CD4-positive, alpha-beta T cell treated with Interferon gamma for 1 hour (primary cell): ENCODE data around the gene ZNF146.
"Not testable (repeated sequence)": the region's sequence is repeated elsewhere in the genome, so short reads cannot be mapped to it uniquely, and the experiment has no call there.

Experiments used
- DNase-seq: peaks from one replicate; pipeline ENCODE4 v3.0.0-alpha.2; 2020

Gene ZNF146

GRCh38 chr19:36236304-36236945, 21.5 kb downstream of the ZNF146 start:
- no peak for DNase-seq

DNA sequence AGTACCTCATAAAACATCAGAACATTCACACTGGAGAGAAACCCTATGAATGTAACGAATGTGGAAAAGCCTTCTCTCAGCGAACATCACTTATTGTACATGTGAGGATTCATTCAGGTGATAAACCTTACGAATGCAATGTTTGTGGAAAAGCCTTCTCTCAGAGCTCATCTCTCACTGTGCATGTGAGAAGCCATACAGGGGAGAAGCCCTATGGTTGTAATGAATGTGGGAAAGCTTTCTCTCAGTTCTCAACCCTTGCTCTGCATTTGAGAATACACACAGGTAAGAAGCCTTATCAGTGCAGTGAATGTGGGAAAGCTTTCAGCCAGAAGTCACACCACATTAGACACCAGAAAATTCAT, 22.0 kb downstream of the ZNF146 start:
- no peak for DNase-seq

GRCh38 chr19:36244066-36244465, 29.2 kb downstream of the ZNF146 start:
- no peak for DNase-seq

- no peak for DNase-seq
These were observed 30.5 kb downstream of the ZNF146 start for GRCh38 chr19:36245210-36246005.

- no peak for DNase-seq
These were observed 31.1 kb downstream of the ZNF146 start for GRCh38 chr19:36246006-36246481.

- no peak for DNase-seq
These were observed 37.1 kb downstream of the ZNF146 start for GRCh38 chr19:36252047-36252446.

DNA sequence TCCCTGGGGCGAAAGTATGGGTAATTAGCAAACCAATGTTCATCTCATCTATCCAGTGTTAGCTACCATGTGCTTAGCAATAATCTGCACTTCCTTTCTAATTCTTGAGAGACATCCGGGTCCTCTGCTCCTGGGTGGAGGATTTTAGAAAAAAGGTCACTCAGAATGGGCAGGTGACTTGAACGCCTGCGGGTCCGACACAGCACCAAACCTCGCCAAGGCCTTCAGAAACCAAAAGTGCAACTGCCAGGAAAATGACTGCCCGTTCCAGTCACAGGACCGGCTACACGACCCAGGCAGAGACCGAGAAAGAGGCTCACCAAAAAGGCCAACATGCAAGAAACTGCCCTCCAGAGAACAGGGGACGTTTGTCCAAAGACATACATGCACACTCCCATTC, 39.9 kb downstream of the ZNF146 start:
- DNase-seq, result no peak

DNA sequence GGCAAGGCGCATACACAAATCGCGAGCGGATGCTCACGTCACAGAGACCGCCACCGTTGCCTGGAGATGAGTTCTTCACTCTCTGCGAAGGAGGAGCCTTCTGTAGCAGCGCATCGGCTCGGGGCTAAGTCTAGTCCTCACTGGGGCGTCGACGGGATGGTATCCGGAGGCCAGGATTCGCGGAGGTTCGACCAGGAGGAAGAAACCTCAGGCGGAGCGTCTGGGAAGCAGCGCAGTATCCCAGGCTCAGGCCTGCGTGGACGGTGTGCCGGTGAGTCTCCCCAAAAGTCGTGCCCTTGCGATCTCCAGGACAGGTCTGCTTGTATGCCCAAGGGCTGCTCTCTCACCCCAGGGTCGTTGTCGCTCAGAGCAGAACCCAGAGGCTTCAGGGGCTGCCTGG, 40.4 kb downstream of the ZNF146 start:
- no peak for DNase-seq

DNA sequence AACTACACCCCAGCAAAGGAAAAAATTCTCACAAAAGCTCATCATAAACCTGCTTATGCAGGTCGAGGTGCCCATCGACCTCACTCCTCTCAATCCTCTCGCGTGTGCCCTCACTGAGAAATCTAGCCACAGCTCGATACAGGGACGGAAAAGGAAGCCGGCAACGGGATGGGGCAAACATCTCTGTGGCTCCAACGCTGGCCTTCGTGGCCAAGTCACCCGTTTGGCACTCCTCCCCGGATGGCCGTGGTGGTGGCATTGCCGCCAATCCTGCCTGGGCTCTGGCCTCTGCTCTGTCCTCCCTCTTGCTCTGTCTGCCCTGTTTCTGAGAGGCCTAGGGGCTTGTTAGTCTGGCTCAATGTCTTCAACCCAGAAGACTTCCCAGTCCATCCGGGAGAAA, 41.2 kb downstream of the ZNF146 start:
- DNase-seq, result no peak

DNA sequence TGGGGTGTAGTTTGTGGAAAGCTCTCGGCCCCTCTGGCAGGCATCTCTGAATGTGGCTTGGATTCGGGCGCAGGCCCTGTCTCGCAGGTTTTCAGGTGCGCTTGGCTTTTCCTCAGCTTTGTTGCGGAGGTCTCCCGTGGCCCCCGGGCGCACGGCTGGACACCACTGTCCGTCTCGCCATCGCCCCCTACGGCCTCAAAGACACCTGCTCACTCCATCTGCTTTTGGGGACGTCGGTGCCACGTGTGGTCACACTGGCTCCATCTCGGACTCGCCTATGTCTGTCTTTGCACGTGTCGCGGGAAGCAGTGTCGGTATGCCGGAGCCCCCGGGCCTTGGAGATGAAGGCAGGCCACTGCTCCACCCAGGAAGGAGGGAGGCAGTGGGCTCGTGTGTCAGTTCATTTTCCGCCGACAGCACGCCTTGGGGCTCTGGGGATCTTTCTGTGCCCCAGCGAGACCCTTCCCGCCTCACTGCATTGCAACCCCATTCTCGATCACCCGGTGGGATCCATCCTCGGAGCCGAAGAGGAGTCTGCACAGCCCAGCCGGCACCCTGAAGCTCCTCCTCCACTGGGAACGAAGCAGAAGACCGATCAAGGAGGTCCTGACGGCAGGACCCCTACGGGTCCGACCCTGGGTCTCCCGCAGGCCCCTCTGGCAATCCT, 42.1 kb downstream of the ZNF146 start:
- DNase-seq, result no peak

GRCh38 chr19:36257520-36257876, 42.6 kb downstream of the ZNF146 start:
- no peak for DNase-seq

- DNase-seq, result no peak
These were observed 43.3 kb downstream of the ZNF146 start for GRCh38 chr19:36258028-36258875.

DNA sequence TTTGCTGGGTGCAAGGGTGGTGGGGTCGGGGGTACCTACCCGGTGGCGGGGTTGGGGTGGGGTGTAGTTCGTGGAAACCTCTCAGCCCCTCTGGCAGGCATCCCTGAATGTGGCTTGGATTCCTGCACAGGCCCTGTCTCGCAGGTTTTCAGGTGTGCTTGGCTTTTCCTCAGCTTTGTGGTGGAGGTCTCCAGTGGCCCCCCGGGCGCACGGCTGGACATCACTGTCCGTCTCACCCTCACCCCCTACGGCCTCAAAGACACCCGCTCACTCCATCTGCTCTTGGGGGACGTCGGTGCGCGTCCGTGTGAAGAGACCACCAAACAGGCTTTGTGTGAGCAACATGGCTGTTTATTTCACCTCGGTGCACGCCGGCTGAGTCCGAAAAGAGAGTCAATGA, 44.3 kb downstream of the ZNF146 start:
- no peak for DNase-seq

- no peak for DNase-seq
These were observed 50.2 kb downstream of the ZNF146 start for GRCh38 chr19:36265064-36265463.

- no peak for DNase-seq
These were observed 51.0 kb downstream of the ZNF146 start for GRCh38 chr19:36265856-36266374.

DNA sequence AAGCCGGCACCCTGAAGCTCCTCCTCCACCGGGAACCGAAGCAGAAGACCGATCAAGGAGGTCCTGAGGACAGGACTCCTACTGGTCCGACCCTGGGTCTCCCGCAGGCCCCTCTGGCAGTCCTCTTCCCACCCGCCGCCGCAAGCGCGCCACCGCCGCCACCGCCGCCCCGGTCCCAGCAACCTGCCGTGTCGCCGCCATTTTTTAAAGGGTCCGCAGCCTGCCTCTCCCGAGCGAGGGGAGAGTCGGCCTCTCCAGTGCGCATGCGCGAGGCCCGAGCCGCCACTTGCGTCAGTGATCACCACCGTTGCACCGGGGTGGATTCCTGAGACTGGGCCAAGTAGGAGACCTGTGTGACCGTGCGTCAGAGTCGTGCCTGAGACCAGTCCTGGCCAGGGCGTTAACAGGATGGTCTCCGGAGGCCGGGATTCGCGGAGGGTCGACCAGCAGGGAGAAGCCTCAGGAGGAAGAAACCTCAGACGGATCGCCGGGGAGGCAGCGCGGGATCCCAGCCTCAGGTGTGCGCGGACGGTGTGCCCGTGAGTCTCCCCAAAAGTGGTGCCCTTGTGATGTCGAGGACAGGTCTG, 51.6 kb downstream of the ZNF146 start:
- DNase-seq, result no peak

GRCh38 chr19:36267061-36267845, 52.3 kb downstream of the ZNF146 start:
- no peak for DNase-seq

DNA sequence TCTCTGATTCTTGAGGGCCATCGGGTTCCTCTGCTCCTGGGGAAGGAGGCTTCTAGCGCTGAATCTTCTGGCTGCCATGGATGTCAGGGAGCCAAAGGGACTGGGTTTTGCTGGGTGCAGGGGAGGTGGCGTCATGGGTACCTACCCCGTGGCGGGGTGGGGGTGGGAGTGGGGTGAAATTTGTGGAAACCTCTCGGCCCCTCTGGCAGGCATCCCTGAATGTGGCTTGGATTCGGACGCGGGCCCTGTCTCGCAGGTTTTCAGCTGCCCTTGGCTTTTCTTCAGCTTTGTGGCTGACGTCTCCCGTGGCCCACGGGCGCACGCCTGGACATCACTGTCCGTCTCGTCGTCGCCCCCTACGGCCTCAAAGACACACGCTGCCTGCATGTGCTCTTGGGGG, 53.2 kb downstream of the ZNF146 start:
- DNase-seq, result not testable (repeated sequence)

- DNase-seq, result not testable (repeated sequence)
These were observed 53.7 kb downstream of the ZNF146 start for GRCh38 chr19:36268591-36268990.

- not testable (repeated sequence) for DNase-seq
These were observed 54.4 kb downstream of the ZNF146 start for GRCh38 chr19:36269295-36269694.
